Activated naive CD4-positive, alpha-beta T cell treated with anti-CD3 and anti-CD28 coated beads, Interleukin-2, amount 10 ng/mL, durations not matched to agents 5 hours and 36 hours (primary cell): ENCODE measurements around the gene ABHD12. TPM values are rescaled to one million over a fixed set of nuclear protein-coding genes. Genes with fewer than 3 reads are reported as not detected.

Experiments
- total RNA-seq, 2 experiments: library from RNA; stranded (reverse); gene quantifications; one replicate each; pipeline ENCODE4 v1.2.3, GENCODE V29; 2021

The ABHD12 gene
- 10 to 100 TPM; 24.7 to 29.9 TPM for total RNA-seq

DNA sequence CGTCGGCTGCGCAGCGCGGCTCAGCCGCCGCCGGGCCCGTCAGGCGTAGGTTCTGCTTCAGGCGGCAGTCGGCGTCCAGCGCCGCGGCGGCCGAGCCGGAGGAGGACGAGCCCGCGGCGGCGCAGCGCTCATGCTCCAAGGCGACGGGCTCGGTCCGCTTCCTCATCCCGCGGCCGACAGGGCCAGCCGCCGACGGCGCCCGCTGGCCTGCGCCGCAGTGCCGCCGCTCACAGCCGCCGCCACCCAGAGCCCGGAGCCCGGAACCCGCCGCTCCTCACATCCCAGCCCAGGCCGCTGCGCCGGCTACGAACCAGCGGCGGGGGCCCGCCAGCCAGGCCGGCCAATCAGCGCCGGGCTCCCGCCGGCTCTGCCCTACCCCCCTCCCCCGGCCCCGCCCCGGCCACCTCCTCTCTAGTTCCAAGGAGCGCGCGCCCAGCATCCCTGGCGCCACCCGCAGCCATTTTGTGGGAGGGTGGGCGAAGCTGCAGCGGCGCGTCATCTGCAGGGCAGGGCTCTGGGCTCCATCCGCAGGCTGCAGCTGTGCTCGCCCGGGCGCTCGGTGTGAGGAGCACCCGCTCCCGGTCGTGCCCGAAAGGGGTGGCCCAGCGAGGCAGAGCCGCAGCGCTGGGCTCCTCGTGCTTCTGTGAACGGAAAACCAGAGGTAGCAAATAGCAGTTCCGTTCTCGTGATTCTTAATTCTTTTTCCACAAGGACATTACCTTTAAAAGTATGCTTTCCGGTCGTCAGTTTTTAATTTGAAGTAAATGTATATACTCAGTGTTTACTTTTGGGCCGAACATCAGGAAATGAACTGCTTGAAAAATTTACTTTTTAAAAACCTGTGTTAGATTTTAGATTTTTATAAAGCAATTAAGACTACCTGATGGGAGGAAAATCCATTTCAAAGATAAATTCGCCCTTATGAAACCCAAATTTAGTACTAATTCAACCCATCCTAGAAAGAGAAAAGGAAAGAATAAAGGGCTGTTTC is at the start of gene ABHD12:
Gene ABHD12 (minus strand): TSS at position 298 of the 991 bp plus-strand sequence. CDS start 132 bp downstream, at position 166.

GRCh38 chr20:25407311-25408169 is 16.9 kb upstream of the ABHD12 start, which contains the start of gene GINS1:
Gene GINS1, plus strand, starts transcription at chr20:25407673. Its CDS starts 148 bp downstream, at chr20:25407821.

Other genes starting within 250 kb of the ABHD12 start
- 10 to 100 TPM; 52.6 to 59.0 TPM for gene ENTPD6, start 195.1 kb downstream of the ABHD12 start, total RNA-seq
- 10 to 100 TPM; 26.2 to 27.2 TPM for gene PYGB, start 142.8 kb downstream of the ABHD12 start, total RNA-seq
- 10 to 100 TPM; 17.4 to 18.9 TPM for gene GINS1, start 16.8 kb upstream of the ABHD12 start, total RNA-seq
- gene NINL, start 194.7 kb upstream of the ABHD12 start, total RNA-seq = 1 to 10 TPM; 2.9 to 3.8 TPM
- gene NANP, start 233.2 kb upstream of the ABHD12 start, total RNA-seq = 1 to 10 TPM; 5.8 to 6.6 TPM